Activated naive CD4-positive, alpha-beta T cell treated with anti-CD3 and anti-CD28 coated beads for 36 hours (primary cell): ENCODE measurements around the gene MLF2. TPM values are rescaled to one million over a fixed set of nuclear protein-coding genes. Genes with fewer than 3 reads are reported as not detected.

ENCODE experiments used
- CTCF ChIA-PET: fragments of 350-600 bp; sonication (Branson Sonifier 250); formaldehyde crosslinking; loops from one replicate; lab custom pipeline; 2021; ENCODE audit warnings: antibody characterized with exemption; lab: Charles Lee
- DNase-seq: peaks from one replicate; pipeline ENCODE4 v3.0.0-alpha.2; 2020
- H3K27ac Mint-ChIP-seq: one replicate; pipeline ENCODE4 v1.8.0; 2021; ENCODE audit warnings: mild to moderate bottlenecking, mixed read lengths
- H3K27me3 Mint-ChIP-seq: one replicate; pipeline ENCODE4 v1.8.0; 2021; ENCODE audit warnings: low read depth, mixed read lengths
- H3K36me3 Mint-ChIP-seq: one replicate; pipeline ENCODE4 v1.8.0; 2021; ENCODE audit warnings: low read depth, mixed read lengths
- H3K4me1 Mint-ChIP-seq: one replicate; pipeline ENCODE4 v1.8.0; 2021; ENCODE audit warnings: low read depth, mixed read lengths
- H3K4me3 Mint-ChIP-seq: one replicate; pipeline ENCODE4 v1.8.0; 2021; ENCODE audit warnings: mild to moderate bottlenecking, moderate library complexity, mixed read lengths
- H3K9me3 Mint-ChIP-seq: one replicate; pipeline ENCODE4 v1.8.0; 2021; ENCODE audit warnings: mixed read lengths
- intact Hi-C: fragments of 100-400 bp; cut with micrococcal nuclease; formaldehyde crosslinking; loops from one replicate; pipeline ENCODE4 v1.15.1; 2023
- total RNA-seq, 2 experiments: library from RNA; stranded (reverse); gene quantifications; one replicate each; pipeline ENCODE4 v1.2.3, GENCODE V29; 2021

MLF2 gene
- total RNA-seq, 2 experiments from 2014 or later, result 140 to 143 TPM

DNA sequence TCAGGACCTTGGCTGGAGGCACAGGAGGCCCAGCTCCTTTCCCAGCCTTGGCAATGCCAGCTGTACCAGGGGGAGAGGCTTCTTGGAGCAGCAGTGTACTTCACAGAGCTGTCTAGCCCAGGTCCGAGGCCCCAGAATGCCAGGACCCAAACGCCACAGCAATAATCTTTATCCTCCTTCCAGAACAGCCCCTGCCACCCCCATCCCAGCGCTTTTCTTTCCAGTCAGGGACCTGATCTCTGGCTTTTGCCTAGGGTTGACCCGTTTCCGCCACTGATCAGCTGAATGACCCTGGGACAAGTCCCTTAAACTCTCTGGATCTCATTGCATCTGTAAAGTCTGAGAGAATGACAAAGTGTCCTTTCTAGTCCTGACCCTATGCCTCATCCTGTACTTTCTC is 24.4 kb upstream of the MLF2 start:
- no peaks in the 10 kb centered on the region for H3K27me3 Mint-ChIP-seq
- no peak overlapping the region for H3K4me3 Mint-ChIP-seq
- intact Hi-C loops, result no loop called here
- CTCF ChIA-PET, result interaction anchor here (0.9 to 9.7 kb wide), 6 partner anchors 10 to 45 kb away, joined by 3 to 118 read pairs (median 6); partner anchors contain the start of genes CD4, MLF2 and PTMS
- peaks cover 86% of the 10 kb centered on the region for H3K4me1 Mint-ChIP-seq
- peaks cover 15% of the 10 kb centered on the region for H3K36me3 Mint-ChIP-seq
- no peak for DNase-seq
- no peak overlapping the region for H3K27ac Mint-ChIP-seq
- H3K9me3 Mint-ChIP-seq, result no peaks in the 10 kb centered on the region

- peak overlapping the region; percentile 14 for H3K27ac Mint-ChIP-seq
- H3K36me3 Mint-ChIP-seq, result peaks cover 15% of the 10 kb centered on the region
- H3K9me3 Mint-ChIP-seq, result no peaks in the 10 kb centered on the region
- CTCF ChIA-PET, result interaction anchor here (0.5 to 9.7 kb wide), 8 partner anchors 9 to 59 kb away, joined by 3 to 118 read pairs (median 8); partner anchors contain the start of genes CD4, MLF2 and PTMS
- H3K4me3 Mint-ChIP-seq, result peak overlapping the region; percentile 63
- peaks cover 89% of the 10 kb centered on the region for H3K4me1 Mint-ChIP-seq
- H3K27me3 Mint-ChIP-seq, result no peaks in the 10 kb centered on the region
- intact Hi-C loops, result no loop called here
- DNase-seq, result no peak
These were observed 22.5 kb upstream of the MLF2 start for GRCh38 chr12:6775185-6776174.

DNA sequence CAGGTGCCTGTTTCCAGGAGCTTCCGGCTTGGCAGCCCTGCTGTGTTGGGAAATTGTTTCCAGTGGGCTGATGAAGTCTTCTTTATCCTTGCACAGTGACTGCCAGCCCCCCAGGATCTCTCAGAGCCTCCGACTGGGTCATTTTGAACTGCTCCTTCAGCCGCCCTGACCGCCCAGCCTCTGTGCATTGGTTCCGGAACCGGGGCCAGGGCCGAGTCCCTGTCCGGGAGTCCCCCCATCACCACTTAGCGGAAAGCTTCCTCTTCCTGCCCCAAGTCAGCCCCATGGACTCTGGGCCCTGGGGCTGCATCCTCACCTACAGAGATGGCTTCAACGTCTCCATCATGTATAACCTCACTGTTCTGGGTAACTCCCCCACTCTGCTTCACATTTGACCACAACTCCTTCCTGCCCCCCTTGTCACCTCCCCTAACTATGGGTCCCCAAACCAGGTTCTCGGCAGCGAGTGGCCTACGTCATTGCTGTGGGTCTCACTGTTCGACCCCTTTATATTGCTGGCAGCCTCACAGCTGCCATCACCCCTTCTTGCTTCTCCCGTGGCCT is 21.6 kb upstream of the MLF2 start:
- DNase-seq, result no peak
- Mint-ChIP-seq H3K27ac (peak overlapping the region; percentile 55), H3K9me3 (no peaks in the 10 kb centered on the region), H3K27me3 (no peaks in the 10 kb centered on the region), H3K36me3 (peaks cover 15% of the 10 kb centered on the region), H3K4me3 (peak overlapping the region; percentile 63), H3K4me1 (peaks cover 83% of the 10 kb centered on the region)
- CTCF ChIA-PET, result interaction anchor here (0.7 to 6.3 kb wide), 3 partner anchors 8 to 21 kb away, joined by 3 to 39 read pairs (median 24); partner anchors contain the start of genes CD4, MLF2 and PTMS
- intact Hi-C loops, result loop anchor here (1.0 to 5.0 kb wide), 2 partner anchors 8 to 183 kb away; partner anchors contain the start of gene PTMS

GRCh38 chr12:6773590-6774351 is 20.8 kb upstream of the MLF2 start:
- H3K36me3 Mint-ChIP-seq, result peaks cover 15% of the 10 kb centered on the region

GRCh38 chr12:6772726-6773589 is 20.0 kb upstream of the MLF2 start:
- DNase-seq, result no peak
- peaks cover 10% of the 10 kb centered on the region for H3K27me3 Mint-ChIP-seq
- intact Hi-C loops, result loop anchor here (2.0 to 5.0 kb wide), 2 partner anchors 48 to 184 kb away; partner anchors contain the start of gene COPS7A
- peak overlapping the region; percentile 83 for H3K4me3 Mint-ChIP-seq
- H3K27ac Mint-ChIP-seq, result peak overlapping the region; percentile 88
- CTCF ChIA-PET, result interaction anchor here (1.5 to 6.3 kb wide), 3 partner anchors 18 to 53 kb away, joined by 4 to 39 read pairs (median 24); partner anchors contain the start of genes CD4 and MLF2
- H3K4me1 Mint-ChIP-seq, result peaks cover 71% of the 10 kb centered on the region
- H3K36me3 Mint-ChIP-seq, result peaks cover 13% of the 10 kb centered on the region
- no peaks in the 10 kb centered on the region for H3K9me3 Mint-ChIP-seq

More at GRCh38 chr12:6773590-6774351, 20.8 kb upstream of the MLF2 start:
- intact Hi-C loops, result loop anchor here (1.0 to 5.0 kb wide), 3 partner anchors 7 to 184 kb away; partner anchors contain the start of genes COPS7A and PTMS
- Mint-ChIP-seq H3K27ac (peak overlapping the region; percentile 88), H3K4me3 (peak overlapping the region; percentile 83), H3K27me3 (peaks cover 4% of the 10 kb centered on the region), H3K9me3 (no peaks in the 10 kb centered on the region), H3K4me1 (peaks cover 77% of the 10 kb centered on the region)
- CTCF ChIA-PET, result interaction anchor here (2.3 to 6.3 kb wide), 2 partner anchors 17 to 20 kb away, joined by 24 to 39 read pairs; partner anchors contain the start of genes CD4 and MLF2
- DNase-seq, result no peak

DNA sequence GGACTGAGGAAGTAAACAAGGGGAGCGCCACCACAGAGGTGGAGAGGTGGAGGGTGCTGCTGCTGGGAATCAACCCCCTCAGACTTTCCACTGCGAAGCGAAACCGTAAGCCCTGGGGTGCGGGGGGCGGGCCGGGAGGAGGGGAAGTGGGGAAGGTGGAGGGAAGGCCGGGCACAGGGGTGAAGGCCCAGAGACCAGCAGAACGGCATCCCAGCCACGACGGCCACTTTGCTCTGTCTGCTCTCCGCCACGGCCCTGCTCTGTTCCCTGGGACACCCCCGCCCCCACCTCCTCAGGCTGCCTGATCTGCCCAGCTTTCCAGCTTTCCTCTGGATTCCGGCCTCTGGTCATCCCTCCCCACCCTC is 19.4 kb upstream of the MLF2 start, which contains the start of gene LAG3:
LAG3 (plus strand) TSS at position 190 of the 365 bp plus-strand sequence. CDS start 333 bp downstream, outside the sequence.
- DNase-seq, result peak; percentile 80
- H3K4me1 Mint-ChIP-seq, result peaks cover 69% of the 10 kb centered on the region

DNA sequence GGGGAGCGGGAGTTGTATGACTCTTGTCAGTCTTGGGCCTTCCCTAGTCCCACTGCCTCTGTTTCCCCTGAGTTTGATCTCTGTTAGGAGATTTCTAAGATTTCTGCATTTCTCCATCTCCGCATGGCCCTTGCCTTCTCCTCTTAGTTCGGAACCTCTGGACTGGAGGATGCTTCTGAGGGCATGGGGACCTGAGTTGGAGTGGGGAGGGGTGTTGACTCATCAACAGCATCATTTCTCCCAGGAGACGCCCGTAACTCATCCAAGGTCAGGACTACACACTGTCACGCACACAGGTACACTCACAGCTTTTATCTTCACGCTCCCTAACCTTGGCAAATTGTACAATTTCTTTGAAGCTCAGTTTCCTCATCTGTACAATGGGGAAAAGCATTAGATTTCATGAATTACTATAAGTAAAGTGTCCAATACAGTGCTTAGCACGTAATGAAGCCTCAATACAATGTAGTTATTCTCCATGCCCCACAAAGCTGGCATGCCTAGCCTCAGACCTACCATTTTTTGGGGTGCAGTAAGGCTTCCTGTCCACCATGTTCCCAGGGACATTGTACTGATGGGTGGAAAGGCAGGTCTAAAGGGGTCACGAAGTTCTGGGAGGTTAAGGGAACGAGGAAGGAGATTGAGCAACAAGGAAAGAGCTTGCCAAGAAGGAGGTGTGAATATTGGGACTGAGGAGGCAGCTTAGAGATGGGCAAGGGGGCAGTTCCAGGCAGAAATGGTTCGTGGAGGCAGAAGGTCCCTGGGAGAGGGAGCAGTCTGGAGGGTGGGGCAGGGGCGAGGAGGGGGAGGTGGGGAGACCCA is 18.8 kb upstream of the MLF2 start:
- DNase-seq, result no peak
- H3K36me3 Mint-ChIP-seq, result peaks cover 7% of the 10 kb centered on the region
- intact Hi-C loops, result loop anchor here (1.0 to 5.0 kb wide), 3 partner anchors 9 to 186 kb away; partner anchors contain the start of gene COPS7A
- peak overlapping the region; percentile 88 for H3K27ac Mint-ChIP-seq
- no peaks in the 10 kb centered on the region for H3K9me3 Mint-ChIP-seq
- peaks cover 14% of the 10 kb centered on the region for H3K27me3 Mint-ChIP-seq
- H3K4me1 Mint-ChIP-seq, result peaks cover 65% of the 10 kb centered on the region
- peak overlapping the region; percentile 83 for H3K4me3 Mint-ChIP-seq
- CTCF ChIA-PET, result interaction anchor here (0.7 to 6.3 kb wide), 6 partner anchors 9 to 63 kb away, joined by 3 to 39 read pairs (median 6); partner anchors contain the start of genes CD4 and MLF2

More for the DNA sequence above, 19.4 kb upstream of the MLF2 start, which contains the start of gene LAG3:
- peak within 1 kb of the TSS; percentile 88 for H3K27ac Mint-ChIP-seq
- H3K27me3 Mint-ChIP-seq, result peaks cover 14% of the 10 kb centered on the region
- H3K9me3 Mint-ChIP-seq, result no peaks in the 10 kb centered on the region
- CTCF ChIA-PET, result interaction anchor here (1.5 to 6.3 kb wide), 3 partner anchors 19 to 53 kb away, joined by 4 to 39 read pairs (median 30); partner anchors contain the start of genes CD4 and MLF2
- peaks cover 10% of the 10 kb centered on the region for H3K36me3 Mint-ChIP-seq
- peak within 1 kb of the TSS; percentile 83 for H3K4me3 Mint-ChIP-seq
- intact Hi-C loops, result loop anchor here (2.0 to 5.0 kb wide), 2 partner anchors 48 to 185 kb away; partner anchors contain the start of gene COPS7A

DNA sequence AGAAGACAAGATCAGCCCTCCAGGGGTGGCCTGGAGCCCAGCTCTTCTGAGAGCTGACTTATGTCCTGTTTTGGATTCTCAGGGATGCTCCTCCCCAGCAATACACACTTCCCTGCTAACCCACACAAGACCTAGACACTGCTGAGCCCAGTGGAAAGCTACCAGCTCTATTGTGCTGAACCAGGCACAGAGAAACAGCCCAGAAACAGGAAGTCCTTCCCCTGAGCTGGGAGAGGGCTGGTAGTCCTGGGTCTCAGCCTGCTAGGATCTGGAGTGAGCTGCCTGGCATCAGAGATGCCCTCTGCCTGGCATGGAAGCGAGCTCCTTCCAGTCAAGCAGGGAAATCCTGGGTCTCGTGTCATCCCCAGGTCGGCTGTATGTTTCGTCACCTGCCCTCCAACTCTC is 18.2 kb upstream of the MLF2 start:
- Mint-ChIP-seq H3K9me3 (no peaks in the 10 kb centered on the region), H3K4me3 (no peak overlapping the region), H3K27me3 (peaks cover 14% of the 10 kb centered on the region), H3K4me1 (peaks cover 59% of the 10 kb centered on the region), H3K36me3 (peaks cover 3% of the 10 kb centered on the region), H3K27ac (peak overlapping the region; percentile 88)
- intact Hi-C loops, result loop anchor here (1.0 to 5.0 kb wide), 2 partner anchors 9 to 186 kb away; no protein-coding TSS in a partner anchor
- CTCF ChIA-PET, result interaction anchor here (0.7 to 6.3 kb wide), 5 partner anchors 10 to 64 kb away, joined by 3 to 39 read pairs (median 7); partner anchors contain the start of genes CD4 and MLF2
- no peak for DNase-seq

- CTCF ChIA-PET, result interaction anchor here (0.7 to 6.3 kb wide), 5 partner anchors 10 to 161 kb away, joined by 3 to 39 read pairs (median 7); partner anchors contain the start of genes CD4 and MLF2
- intact Hi-C loops, result loop anchor here (5.0 kb wide), 1 partner anchor 187 kb away; no protein-coding TSS in a partner anchor
- peak overlapping the region; percentile 33 for H3K27ac Mint-ChIP-seq
- no peak for DNase-seq
- no peak overlapping the region for H3K4me3 Mint-ChIP-seq
- peaks cover 17% of the 10 kb centered on the region for H3K27me3 Mint-ChIP-seq
- peaks cover 58% of the 10 kb centered on the region for H3K4me1 Mint-ChIP-seq
- H3K36me3 Mint-ChIP-seq, result peaks cover 2% of the 10 kb centered on the region
- no peaks in the 10 kb centered on the region for H3K9me3 Mint-ChIP-seq
These were observed 17.7 kb upstream of the MLF2 start for GRCh38 chr12:6770600-6770999.
